Renal cortex interstitium (tissue), 11 donors: ENCODE measurements around the gene LEFTY2. TPM values are rescaled to one million over a fixed set of nuclear protein-coding genes. Genes with fewer than 3 reads are reported as not detected.
"Not testable (repeated sequence)": the region's sequence is repeated elsewhere in the genome, so short reads cannot be mapped to it uniquely, and the experiment has no call there.

Experiments
- DNase-seq, 11 donors: peaks; one replicate each; pipeline ENCODE4 v3.0.0-alpha.2; 2013; ENCODE audit warnings: low read depth in 9 of 11, low spot score in 4 of 11; ENCODE audit errors: extremely low read depth in 1 of 11
- polyA plus RNA-seq, 3 donors: library from polyadenylated mRNA; unstranded; fragments of 120-200 nt; gene quantifications; one replicate each; pipeline ENCODE4 v1.2.1, GENCODE V29; 2013; ENCODE audit not compliant: insufficient read length in 3 of 3

Gene LEFTY2
- polyA plus RNA-seq, 3 donors, result 0.82 to 1.5 (median 0.89) TPM

DNA sequence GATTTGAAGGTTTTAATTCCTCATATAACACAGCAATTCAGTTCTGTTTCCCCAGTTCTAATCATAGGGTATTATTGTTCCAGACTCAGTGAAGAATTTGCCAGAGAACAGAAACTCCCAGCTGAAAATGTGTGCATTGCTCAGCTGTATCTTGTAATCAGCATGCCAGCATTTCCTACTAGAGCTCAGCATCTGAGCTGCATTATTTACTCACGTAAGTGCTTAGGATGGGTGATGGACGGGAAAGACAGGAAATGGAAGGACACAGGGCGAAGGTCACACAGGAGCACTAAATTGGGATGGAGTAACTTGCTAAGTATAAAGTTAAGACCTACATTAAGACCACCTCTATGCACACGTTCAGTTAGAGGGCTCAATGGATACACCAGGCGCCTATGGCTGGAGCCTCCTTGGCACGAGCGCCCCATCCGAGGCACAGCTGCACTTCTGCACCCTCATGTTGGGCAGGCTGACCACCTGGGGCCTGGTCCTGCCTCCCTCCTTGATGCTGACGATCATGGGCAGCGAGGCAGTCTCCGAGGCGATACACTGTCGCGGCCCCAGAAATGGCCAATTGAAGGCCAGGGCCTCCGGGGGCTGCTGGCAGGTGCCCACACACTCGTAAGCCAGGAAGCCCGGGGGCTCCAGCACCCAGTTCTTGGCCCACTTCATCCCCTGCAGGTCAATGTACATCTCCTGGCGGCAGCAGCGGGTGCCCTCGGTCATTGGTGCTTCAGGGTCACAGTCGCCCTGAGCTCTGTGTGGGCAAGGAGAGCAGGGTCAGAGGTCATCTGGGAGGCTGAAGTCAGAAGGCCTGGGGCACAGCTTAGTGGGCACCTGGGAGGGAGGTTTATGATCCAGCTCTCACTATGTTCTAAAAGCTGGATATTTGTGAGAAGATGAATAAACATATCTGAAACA lies 3.7 kb downstream of the LEFTY2 start:
- no peak for DNase-seq

DNA sequence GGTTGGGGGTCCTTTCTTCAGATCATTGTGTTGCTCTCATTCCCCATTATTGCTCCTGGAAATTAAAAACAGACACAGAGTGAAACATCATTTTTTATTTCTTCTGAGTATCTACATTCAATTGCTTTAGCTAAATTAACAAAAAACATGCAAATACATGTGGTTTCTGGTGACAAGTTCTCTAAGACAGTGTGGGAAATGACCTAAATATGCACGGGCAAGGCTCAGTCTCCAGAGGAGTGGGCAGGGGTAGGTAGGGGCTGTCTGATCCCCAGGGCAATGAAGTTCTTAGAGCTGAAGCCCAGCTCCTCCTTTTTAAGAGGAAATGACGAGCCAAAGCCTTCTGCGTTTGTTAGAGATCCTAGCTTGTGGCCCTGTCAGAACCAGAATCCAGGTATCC lies 4.5 kb downstream of the LEFTY2 start:
- DNase-seq, result no peak

DNA sequence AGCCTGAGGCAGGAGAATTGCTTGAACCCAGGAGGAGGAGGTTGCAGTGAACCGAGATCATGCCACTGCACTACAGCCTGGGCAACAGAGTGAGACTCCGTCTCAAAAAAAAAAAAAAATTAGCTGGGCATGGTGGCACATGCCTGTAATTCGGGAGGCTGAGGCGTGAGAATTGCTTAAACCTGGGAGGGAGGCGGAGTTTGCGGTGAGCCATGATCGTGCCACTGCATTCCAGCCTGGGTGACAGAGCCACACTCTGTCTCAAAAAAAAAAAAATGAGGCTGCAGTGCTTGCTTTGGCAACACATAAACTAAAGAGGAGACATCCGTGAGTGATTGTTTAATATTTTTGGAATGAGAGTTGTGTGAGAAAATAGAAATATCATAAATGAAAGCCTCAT lies 4.9 kb downstream of the LEFTY2 start:
- DNase-seq, result not testable (repeated sequence)

DNA sequence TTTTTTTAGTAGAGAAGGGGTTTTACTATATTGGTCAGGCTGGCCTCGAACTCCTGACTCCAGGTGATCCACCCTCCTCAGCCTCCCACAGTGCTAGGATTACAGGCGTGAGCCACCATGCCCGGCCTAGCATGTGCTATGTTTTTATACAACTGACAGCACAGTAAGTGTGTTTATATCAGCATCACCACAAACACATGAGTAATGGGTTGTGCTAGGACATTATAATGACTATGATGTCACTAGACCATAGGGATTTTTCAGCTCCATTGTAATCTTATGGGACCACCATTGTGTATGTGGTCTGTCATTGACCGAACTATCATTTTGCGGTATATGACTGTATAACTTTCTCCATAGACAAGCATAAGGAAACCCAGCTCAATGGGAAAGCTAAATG lies 6.3 kb downstream of the LEFTY2 start:
- DNase-seq, result no peak

DNA sequence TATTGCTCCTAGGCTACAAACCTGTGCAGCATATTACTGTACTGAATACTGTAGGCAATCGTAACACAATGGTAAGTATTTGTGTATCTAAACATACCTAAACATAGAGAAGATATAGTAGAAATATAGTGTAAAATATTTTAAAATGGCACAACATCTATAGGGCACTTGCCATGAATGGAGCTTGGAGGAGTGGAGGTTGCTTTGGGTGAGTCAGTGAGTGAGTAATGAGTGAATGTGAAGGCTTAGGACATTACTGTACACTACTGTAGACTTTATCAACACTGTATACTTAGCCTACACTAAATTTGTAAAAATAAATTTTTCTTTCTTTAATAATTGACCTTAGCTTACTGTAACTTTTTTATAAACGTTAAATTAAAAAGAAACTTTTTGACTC lies 7.9 kb downstream of the LEFTY2 start:
- no peak for DNase-seq

DNA sequence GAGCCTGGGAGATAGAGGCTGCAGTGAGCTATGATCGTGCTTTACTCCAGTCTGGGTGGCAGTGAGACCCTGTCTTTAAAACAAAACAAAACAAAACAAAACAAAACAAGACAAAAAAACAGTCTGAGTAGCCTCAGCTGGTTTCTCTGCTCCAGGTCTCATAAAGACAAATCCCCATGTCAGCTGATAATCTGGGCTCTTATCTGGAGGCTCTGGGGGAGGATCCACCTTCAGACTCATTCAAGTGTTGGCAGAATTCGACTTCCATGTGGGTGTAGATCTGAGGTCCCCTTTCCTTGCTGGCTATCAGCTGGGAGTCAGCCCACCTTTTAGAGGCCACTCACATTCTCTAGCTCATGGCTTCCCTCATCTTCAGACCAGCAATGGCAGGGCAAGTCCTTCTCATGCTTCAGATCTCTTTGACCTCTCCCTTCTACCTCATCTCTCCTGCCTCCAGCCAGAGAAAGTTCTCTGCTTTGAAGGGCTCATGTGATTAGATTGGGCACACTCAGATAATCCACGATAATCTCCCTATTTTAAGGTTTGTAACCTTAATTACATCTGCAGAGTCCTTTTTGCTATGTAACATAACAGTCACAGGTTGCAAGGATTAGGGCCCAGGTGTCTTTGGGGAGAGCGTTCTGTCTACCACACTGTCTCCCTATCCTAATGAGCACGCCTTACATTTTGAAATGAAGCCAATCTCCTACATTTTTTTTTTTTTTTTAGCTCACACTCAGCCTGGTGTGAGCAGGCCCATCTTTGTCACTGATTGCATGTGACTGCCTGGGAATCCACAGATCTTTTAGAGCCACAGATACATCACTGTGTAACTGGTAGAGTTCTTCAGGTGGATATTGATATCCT lies 9.5 kb downstream of the LEFTY2 start:
- no peak for DNase-seq

DNA sequence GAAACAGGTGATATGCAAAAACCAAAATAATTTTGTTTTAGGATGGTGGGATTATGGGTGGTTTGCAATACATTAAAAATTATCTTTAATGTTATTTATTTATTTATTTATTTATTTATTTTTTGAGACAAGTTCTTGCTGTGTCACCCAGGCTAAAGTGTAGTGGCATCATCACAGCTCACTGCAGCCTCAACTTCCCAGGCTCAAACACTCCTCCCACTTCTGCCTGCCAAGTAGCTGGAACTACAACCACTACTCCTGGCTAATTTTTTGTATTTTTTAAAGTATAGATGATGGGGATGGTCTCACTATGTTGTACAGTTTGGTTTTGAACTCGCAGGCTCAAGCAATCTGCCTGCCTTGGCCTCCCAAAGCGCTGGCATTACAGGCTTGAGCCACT lies 10.5 kb downstream of the LEFTY2 start:
- no peak for DNase-seq

DNA sequence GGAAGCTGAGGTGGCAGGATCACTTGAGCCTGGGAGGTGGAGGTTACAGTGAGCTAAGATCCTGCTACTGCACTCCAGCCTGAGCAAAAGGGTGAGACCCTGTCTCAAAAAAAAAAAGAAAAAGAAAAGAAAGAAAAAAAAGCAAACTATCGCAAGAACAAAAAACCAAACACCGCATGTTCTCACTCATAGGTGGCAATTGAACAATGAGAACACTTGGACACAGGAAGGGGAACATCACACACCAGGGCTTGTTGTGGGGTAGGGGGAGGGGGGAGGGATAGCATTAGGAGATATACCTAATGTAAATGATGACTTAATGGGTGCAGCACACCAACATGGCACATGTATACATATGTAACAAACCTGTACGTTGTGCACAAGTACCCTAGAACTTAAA lies 11.6 kb downstream of the LEFTY2 start:
- DNase-seq, result not testable (repeated sequence)

DNA sequence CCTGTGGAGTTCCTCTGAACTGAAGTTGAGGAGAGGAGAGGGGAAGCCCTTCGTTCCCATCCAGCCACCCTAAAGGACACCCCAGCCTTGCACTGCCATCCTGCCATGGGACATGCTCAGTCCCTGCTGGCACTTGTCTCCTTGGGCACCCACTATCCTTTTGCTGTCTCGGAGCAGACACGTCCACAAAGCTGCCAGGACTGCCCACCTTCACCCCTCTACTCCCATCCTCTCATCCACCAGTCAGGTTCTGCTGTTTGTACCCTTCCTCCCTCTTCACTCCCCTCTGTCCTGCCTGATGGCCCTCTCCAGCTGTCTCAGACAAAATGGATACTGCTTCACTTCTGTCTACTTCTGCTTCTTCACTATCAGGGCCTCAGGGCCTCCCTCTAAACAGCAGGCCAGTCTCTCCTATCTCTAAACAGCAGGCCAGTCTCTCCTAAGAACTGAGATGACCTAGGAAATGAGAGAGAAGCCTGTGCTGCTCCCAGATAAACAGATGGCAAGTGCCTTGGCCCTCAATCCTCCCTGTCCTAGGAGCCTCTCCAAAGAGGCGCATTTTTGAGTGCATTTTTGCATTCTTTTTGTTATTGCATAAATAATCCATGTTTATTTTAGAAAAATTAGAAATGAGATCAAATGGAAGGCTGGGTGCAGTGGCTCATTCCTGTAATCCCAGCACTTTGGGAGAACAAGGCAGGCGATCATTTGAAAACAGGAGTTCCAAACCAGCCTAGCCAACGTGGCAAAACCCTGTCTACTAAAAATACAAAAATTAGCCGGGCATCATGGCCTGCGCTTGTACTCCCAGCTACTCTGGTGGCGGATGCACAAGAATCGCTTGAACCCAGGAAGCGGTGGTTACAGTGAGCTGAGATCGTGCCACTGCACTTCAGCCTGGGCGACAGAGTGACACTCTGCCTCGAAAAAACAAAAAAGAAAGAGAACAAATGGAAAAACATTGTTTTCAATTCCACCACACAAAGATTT lies 12.5 kb downstream of the LEFTY2 start:
- no peak for DNase-seq

DNA sequence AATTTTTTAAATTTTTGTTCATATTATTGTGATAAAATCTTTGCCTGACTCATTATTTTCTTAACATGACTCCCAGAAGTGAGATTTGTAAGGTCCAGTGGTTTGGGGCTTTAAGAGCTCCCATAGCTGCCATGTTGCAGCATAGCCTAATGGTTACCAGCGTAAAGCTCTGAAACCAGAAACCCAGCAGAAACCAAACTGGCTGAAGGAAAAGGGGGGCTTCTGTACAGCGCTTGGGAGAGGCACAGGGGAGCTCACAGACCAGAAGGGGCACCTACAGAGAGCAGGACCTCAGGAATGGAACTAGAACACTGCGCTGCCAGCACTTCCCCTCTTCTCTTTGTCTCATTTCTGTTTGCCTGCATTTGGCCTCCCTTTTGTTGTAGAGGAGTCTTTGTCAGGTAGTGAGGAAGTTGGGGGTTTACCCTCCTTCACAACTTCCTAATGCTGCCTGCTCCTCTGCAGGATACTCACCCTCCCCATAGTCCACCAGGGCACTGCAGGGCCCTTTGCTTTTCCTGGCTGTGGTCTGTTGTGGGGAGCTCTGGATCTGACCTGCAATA lies 14.4 kb downstream of the LEFTY2 start:
- no peak for DNase-seq

DNA sequence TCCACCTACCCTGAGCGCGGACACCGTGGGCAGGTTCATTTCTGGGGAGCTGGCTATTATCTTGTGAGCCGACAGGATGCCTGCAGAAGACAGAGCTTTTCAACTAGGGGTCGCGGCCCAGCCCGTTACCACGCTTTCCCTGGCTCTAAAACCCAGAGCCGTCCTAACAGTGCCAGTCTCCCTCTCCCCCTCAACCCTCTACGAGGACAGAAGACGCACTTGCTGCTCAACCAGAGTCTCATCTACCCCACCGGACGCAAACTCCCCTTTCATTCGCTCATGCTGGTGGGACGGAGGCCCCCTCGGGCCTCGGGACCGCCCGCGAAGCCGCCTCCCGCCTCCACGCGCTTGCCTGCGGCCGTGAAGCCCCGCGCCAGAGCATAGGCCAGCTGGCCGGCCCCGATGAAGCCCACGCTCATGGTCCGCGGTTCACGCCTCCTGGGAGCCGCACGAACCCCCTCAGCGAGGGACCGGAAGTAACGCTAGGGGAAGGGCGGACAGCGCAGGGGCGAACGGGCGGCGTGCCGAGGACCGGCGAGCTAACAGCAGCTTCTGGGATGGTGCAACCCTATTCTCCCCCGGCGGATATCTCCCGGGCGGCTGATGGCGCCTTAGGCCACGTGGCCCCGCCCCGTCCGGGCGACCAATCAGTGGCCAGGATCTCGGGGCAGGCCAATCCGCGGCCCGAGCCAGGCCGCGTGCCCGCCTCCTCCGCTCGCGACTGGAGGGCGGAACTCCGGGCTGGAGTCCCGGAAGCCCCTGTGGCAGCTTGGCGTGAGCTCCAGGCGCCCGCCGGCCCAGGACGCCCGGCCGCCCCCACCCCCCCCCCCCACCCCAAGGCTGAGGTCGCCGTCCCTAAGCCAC lies 17.1 kb downstream of the LEFTY2 start, which contains the start of gene PYCR2:
TSS of gene PYCR2 (minus strand) at position 559 of the 864 bp plus-strand sequence. CDS start at position 419, 140 bp downstream.
- DNase-seq, result peak; percentile 87 to 93 (median 91)

DNA sequence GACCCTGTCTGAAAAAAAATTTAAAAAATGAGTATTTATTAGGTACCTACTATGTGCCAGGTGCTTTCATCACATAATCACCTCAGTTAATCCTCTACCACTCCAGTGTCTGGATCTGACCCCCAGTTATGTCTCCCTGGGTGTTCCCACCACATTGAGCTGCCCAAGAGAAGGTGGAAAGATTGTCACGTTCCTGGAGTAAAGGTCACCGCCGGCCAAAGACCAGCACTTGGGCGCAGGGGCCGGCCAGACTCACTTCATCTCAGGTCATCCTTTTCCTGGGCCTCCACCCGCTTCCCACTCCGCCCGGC lies 17.7 kb downstream of the LEFTY2 start:
- DNase-seq, result no peak

DNA sequence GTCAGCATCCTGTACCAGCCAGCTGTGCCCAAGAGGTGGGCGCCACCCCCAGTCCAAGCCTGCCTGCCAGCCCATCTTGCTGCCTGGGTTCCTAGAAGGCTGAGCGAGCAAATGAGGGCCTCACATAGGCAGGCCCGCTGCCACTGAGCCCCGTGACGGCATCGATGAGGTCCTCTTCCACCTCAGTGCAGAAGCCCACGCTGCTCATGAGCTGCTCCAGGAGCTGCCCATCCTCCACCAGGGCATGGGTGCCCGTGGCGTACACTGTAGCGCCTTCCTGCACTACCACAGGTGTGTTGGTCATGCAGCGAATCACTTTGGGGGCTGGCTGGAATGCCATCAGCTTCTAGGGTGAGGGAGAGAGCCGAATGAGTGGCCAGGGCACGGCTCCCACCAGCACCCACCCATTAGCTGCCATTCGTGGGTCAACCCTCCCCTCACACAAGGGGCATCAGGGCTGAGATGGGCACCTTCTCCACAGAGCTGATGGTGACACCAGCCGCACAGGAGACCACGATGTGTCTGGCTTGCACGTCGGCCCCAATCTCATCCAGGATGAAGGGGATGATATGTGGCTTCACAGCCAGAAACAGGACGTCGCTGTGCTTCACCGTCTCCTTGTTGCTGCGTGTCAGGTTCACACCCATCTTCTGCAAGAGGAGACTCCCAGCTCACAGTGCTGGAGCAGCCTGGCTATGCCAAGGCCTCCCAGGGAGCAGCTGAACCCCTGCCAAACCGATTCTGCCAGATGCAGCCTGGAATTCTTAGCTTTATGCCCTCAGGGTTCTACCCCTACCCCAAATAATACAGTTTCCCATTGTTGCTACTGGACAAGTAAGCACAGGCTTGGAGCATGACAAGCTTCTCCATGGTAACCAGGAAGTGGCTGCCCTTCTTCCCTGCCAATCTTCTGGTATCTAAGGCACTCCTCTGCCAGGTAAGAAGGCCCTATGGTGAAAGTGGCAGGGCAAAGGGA lies 19.0 kb downstream of the LEFTY2 start:
- DNase-seq, result no peak

DNA sequence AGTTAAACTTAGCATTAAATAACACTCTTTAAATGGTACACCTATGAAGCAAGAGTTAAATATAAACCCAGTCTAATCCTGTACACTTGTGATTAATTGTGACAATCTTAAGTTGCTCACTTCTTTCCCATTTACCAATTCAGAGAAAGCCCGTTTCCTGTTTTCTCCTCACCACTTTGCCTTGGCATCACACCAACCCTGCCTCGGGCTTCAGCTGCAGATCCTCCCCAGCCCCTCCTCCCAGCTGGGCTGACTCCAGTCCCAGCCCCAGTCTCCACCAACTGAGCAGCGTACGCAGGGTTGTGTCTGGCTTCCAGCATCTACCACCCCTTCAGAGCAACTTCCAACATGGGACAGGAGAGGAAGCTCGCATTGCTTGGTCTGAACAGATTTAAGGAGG lies 21.1 kb downstream of the LEFTY2 start:
- no peak for DNase-seq

DNA sequence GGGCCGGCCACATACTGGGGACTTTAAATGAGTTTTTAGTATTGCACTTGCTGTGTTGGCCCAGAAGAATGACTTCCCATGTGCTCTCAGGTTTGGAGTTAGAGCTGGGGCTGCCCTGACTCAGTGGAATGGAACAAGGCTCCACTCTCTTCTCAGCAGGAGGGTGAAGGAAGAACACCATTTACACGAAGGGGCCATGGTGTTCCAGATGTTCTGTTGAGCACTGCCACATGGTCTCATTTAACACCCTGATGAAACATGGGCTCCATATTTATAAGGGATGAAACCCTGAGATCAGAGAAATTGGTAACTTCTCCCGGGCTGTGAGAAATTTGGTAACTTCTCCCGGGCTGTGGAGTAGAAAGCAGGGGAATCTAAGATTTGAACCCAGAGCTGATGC lies 22.7 kb downstream of the LEFTY2 start:
- no peak for DNase-seq

DNA sequence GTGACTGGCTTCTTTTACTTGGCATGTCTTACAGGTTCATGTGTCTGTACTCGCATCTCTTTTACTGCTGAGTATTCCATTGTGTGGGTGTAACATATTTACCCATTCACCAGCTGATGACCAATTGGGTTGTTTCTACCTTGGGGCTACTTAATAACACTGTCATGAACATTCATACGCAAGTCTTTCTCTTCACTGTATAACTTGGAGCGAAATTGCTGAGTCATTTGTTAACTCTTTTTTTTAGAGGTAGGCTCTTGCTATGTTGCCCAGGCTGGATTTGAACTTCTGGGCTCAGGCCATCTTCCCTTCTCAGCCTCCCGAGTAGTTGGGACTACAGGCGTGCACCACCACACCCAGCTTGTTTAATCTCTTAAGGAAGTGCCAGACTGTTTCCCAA lies 23.5 kb downstream of the LEFTY2 start:
- no peak for DNase-seq

DNA sequence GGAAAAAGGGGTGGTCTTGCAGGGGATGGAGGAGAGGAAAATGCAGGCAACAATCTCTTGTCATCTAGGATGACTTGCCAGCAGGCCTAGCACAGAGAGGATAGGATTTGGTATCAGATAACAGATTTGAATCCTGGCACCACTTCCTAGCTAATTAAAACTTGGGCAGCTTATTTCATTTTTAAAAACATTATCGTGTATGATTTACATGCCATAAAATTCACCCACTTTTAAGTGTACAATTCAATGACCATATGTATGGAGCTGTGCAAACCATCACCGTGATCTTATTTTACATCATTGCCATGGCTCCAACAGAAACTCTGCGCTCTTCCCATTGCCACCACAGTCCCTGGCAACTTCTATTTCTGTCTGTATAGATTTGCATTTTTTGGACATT lies 23.9 kb downstream of the LEFTY2 start:
- no peak for DNase-seq
